Caco-2 (cell line): ENCODE data around the gene ABL1. TPM values are rescaled to one million over a fixed set of nuclear protein-coding genes. Genes with fewer than 3 reads are reported as not detected.
A peak's percentile ranks its signal among the peaks of the same experiment; 100 is the strongest.

ENCODE experiments used
- BruUV-seq: library from RNA; stranded (reverse); fragments of 400-500 nt; replicated peaks from 2 replicates; lab custom pipeline; 2021; lab: Mats Ljungman, UMichigan
- CTCF ChIA-PET: fragments of 300-600 bp; sonication (Branson Sonifier 250); formaldehyde crosslinking; loops from one replicate; lab custom pipeline; 2022; ENCODE audit warnings: antibody characterized with exemption; lab: Charles Lee
- POLR2A ChIA-PET: fragments of 300-600 bp; sonication (Branson Sonifier 250); formaldehyde crosslinking; loops from one replicate; lab custom pipeline; 2022; ENCODE audit warnings: antibody characterized with exemption; lab: Charles Lee
- DNase-seq, 2 experiments: peaks; one replicate each; pipeline versions ENCODE4 v3.0.0 to v3.0.0-alpha.2; 2020 to 2022
- H3K27me3 ChIP-seq: replicated peaks from 2 replicates; pipeline ENCODE4 v1.6.0; 2011; ENCODE audit warnings: low read length; ENCODE audit not compliant: control insufficient read depth, insufficient read depth
- H3K36me3 ChIP-seq: 2 replicates; pipeline ENCODE4 v1.5.1; 2011; ENCODE audit warnings: low read length; ENCODE audit not compliant: control insufficient read depth, insufficient read depth
- H3K4me1 ChIP-seq: fragments of 250-450 bp; sonication (Bioruptor Pico); 2 replicates; pipeline ENCODE4 v1.5.1; 2020; ENCODE audit warnings: mild to moderate bottlenecking
- H3K4me3 ChIP-seq: 2 replicates; pipeline ENCODE4 v1.5.1; 2011; ENCODE audit warnings: low read depth, mild to moderate bottlenecking, control low read depth, low read length
- H3K9me3 ChIP-seq: fragments of 250-450 bp; sonication (Bioruptor Pico); 2 replicates; pipeline ENCODE4 v1.5.1; 2020; ENCODE audit warnings: mild to moderate bottlenecking, moderate library complexity
- H3K27ac Mint-ChIP-seq: one replicate; pipeline ENCODE4 v1.8.0; 2022; ENCODE audit warnings: mixed read lengths; ENCODE audit not compliant: unreplicated experiment
- H3K27me3 Mint-ChIP-seq: one replicate; pipeline ENCODE4 v1.8.0; 2022; ENCODE audit warnings: mixed read lengths; ENCODE audit not compliant: insufficient read depth, unreplicated experiment
- H3K36me3 Mint-ChIP-seq: one replicate; pipeline ENCODE4 v1.8.0; 2022; ENCODE audit warnings: mild to moderate bottlenecking, mixed read lengths; ENCODE audit not compliant: insufficient read depth, unreplicated experiment
- H3K4me1 Mint-ChIP-seq: one replicate; pipeline ENCODE4 v1.8.0; 2022; ENCODE audit warnings: low read depth, mixed read lengths; ENCODE audit not compliant: unreplicated experiment
- H3K4me3 Mint-ChIP-seq: one replicate; pipeline ENCODE4 v1.8.0; 2022; ENCODE audit warnings: mild to moderate bottlenecking, moderate library complexity, mixed read lengths; ENCODE audit not compliant: unreplicated experiment
- H3K9me3 Mint-ChIP-seq: one replicate; pipeline ENCODE4 v1.8.0; 2022; ENCODE audit warnings: mixed read lengths; ENCODE audit not compliant: unreplicated experiment
- CTCF ChIP-seq, 2 experiments: fragments of 200-600 bp in 1 of 2; IDR thresholded peaks; 1 replicate in 1 of 2; 2 replicates in 1 of 2; pipeline versions ENCODE4 v1.5.1 to v1.8.0; 2011 to 2022; ENCODE audit warnings: antibody characterized with exemption in 1 of 2, control low read depth in 1 of 2, inconsistent platforms in 1 of 2, low read depth in 1 of 2, low read length in 1 of 2, mild to moderate bottlenecking in 1 of 2, moderate library complexity in 1 of 2; ENCODE audit not compliant: insufficient read depth in 1 of 2, severe bottlenecking in 1 of 2, unreplicated experiment in 1 of 2
- intact Hi-C: fragments of 100-400 bp; cut with micrococcal nuclease; formaldehyde crosslinking; loops from one replicate; pipeline ENCODE4 v1.10.0; 2022; ENCODE audit not compliant: unreplicated experiment
- total RNA-seq: library from RNA; stranded (reverse); gene quantifications from 2 replicates; pipeline ENCODE4 v1.2.3, GENCODE V29; 2022

Gene ABL1
- total RNA-seq, 1 experiment from 2014 or later = 55.2 TPM

- no peak for DNase-seq
- intact Hi-C loops = no loop called here
- H3K36me3 Mint-ChIP-seq = peaks cover 6% of the 10 kb centered on the region
- no peak for TF ChIP-seq CTCF (IDR thresholded peaks at IDR 0.05; ENCODE audit: insufficient read depth in 1 of 2, low read depth in 1 of 2, low read length in 1 of 2, severe bottlenecking in 1 of 2, unreplicated experiment in 1 of 2)
- ChIA-PET CTCF (interaction anchor here (0.6 to 1.1 kb wide), 4 partner anchors 14 to 67 kb away, joined by 3 to 6 read pairs (median 4); no protein-coding TSS in a partner anchor), POLR2A (no interaction called here)
- H3K9me3 ChIP-seq = no peaks in the 10 kb centered on the region
- no peaks in the 10 kb centered on the region for H3K36me3 ChIP-seq
- no peak overlapping the region for H3K4me3 Mint-ChIP-seq
- H3K4me1 ChIP-seq = peaks cover 20% of the 10 kb centered on the region
- no peak overlapping the region for H3K27ac Mint-ChIP-seq
- peaks cover 8% of the 10 kb centered on the region for H3K4me1 Mint-ChIP-seq
- H3K4me3 ChIP-seq = no peak overlapping the region
- BruUV-seq = no TSS peak
- H3K9me3 Mint-ChIP-seq = no peaks in the 10 kb centered on the region
- H3K27me3 ChIP-seq = peaks cover 1% of the 10 kb centered on the region; the same call in 1 of the 2 replicates
- peaks cover 23% of the 10 kb centered on the region for H3K27me3 Mint-ChIP-seq
These were observed 98.3 kb downstream of the ABL1 start for GRCh38 chr9:130933114-130934046.

DNA sequence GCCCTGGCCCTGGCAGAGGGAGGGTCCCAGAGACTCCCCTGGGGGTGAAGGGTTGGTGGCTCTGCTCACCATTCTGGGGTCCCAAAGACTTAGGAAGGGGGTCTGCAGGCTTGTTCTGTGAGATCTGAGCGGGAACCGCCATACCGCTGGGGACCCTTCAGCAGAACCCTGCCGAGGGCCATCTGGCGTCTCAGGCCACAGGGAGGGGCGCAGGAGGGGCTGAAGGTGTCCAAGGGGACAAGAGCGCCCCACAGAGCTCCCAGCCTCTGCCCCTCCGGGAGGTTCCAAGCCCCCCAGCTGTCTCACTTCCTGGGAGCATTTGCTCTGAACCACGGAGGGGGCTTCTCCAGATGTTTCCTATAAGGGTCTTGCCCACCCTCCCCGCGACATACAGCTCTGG, 99.2 kb downstream of the ABL1 start:
- no TSS peak for BruUV-seq
- Mint-ChIP-seq H3K27ac (no peak overlapping the region), H3K36me3 (peaks cover 6% of the 10 kb centered on the region), H3K9me3 (no peaks in the 10 kb centered on the region), H3K27me3 (peaks cover 27% of the 10 kb centered on the region), H3K4me1 (peaks cover 14% of the 10 kb centered on the region), H3K4me3 (no peak overlapping the region)
- intact Hi-C loops = no loop called here
- no peak overlapping the region for H3K4me3 ChIP-seq
- CTCF ChIA-PET = interaction anchor here (0.5 kb wide), 1 partner anchor 1951 kb away, joined by 10 read pairs; no protein-coding TSS in a partner anchor
- peaks cover 21% of the 10 kb centered on the region for H3K4me1 ChIP-seq
- no peaks in the 10 kb centered on the region for H3K36me3 ChIP-seq
- POLR2A ChIA-PET = no interaction called here
- H3K27me3 ChIP-seq = peaks cover 1% of the 10 kb centered on the region; the same call in 1 of the 2 replicates
- no peak for DNase-seq
- no peak for TF ChIP-seq CTCF (IDR thresholded peaks at IDR 0.05; ENCODE audit: insufficient read depth in 1 of 2, low read depth in 1 of 2, low read length in 1 of 2, severe bottlenecking in 1 of 2, unreplicated experiment in 1 of 2)
- H3K9me3 ChIP-seq = no peaks in the 10 kb centered on the region

GRCh38 chr9:130934702-130935647, 99.9 kb downstream of the ABL1 start:
- H3K36me3 Mint-ChIP-seq = peaks cover 6% of the 10 kb centered on the region
- no peak for TF ChIP-seq CTCF (IDR thresholded peaks at IDR 0.05; ENCODE audit: insufficient read depth in 1 of 2, low read depth in 1 of 2, low read length in 1 of 2, severe bottlenecking in 1 of 2, unreplicated experiment in 1 of 2)
- Histone ChIP-seq H3K4me1 (peaks cover 23% of the 10 kb centered on the region), H3K27me3 (peaks cover 1% of the 10 kb centered on the region; the same call in 1 of the 2 replicates), H3K9me3 (no peaks in the 10 kb centered on the region), H3K4me3 (no peak overlapping the region), H3K36me3 (no peaks in the 10 kb centered on the region)
- H3K27me3 Mint-ChIP-seq = peaks cover 26% of the 10 kb centered on the region
- no peak overlapping the region for H3K27ac Mint-ChIP-seq
- no TSS peak for BruUV-seq
- no peaks in the 10 kb centered on the region for H3K9me3 Mint-ChIP-seq
- H3K4me3 Mint-ChIP-seq = no peak overlapping the region
- ChIA-PET POLR2A (no interaction called here), CTCF (interaction anchor here (0.5 kb wide), 1 partner anchor 1951 kb away, joined by 10 read pairs; no protein-coding TSS in a partner anchor)
- peak in 1 of 2 experiments; percentile 56 for DNase-seq
- intact Hi-C loops = no loop called here
- peaks cover 14% of the 10 kb centered on the region for H3K4me1 Mint-ChIP-seq
